Activated T-helper 17 cell treated with anti-CD3 and anti-CD28 coated beads, Interleukin-2, amount 50 U/mL, for 72 hours (primary cell): Measurements from ENCODE around the gene KANSL2. TPM values are rescaled to one million over a fixed set of nuclear protein-coding genes. Genes with fewer than 3 reads are reported as not detected.
"Not testable (repeated sequence)": the region's sequence is repeated elsewhere in the genome, so short reads cannot be mapped to it uniquely, and the experiment has no call there.

Source experiments
- ATAC-seq: fragments of 150-1000 bp; cut with Tn5 transposase; replicated peaks from 2 replicates; pipeline ENCODE4 v1.10.0; 2021; ENCODE audit warnings: mild to moderate bottlenecking, moderate library complexity
- H3K27ac Mint-ChIP-seq: one replicate; pipeline ENCODE4 v1.8.0; 2022; ENCODE audit warnings: mixed read lengths
- H3K27me3 Mint-ChIP-seq: one replicate; pipeline ENCODE4 v1.8.0; 2022; ENCODE audit warnings: mixed read lengths
- H3K36me3 Mint-ChIP-seq: one replicate; pipeline ENCODE4 v1.8.0; 2022; ENCODE audit warnings: low read depth, mild to moderate bottlenecking, mixed read lengths
- H3K4me1 Mint-ChIP-seq: one replicate; pipeline ENCODE4 v1.8.0; 2022; ENCODE audit warnings: mixed read lengths
- H3K4me3 Mint-ChIP-seq: one replicate; pipeline ENCODE4 v1.8.0; 2022; ENCODE audit warnings: mild to moderate bottlenecking, mixed read lengths
- H3K9me3 Mint-ChIP-seq: one replicate; pipeline ENCODE4 v1.8.0; 2022; ENCODE audit warnings: mixed read lengths
- total RNA-seq, 2 donors: library from RNA; stranded (reverse); gene quantifications; one replicate each; pipeline ENCODE4 v1.2.3, GENCODE V29; 2022

Gene KANSL2
- 10 to 100 TPM; 46.7 to 54.3 TPM for total RNA-seq

DNA sequence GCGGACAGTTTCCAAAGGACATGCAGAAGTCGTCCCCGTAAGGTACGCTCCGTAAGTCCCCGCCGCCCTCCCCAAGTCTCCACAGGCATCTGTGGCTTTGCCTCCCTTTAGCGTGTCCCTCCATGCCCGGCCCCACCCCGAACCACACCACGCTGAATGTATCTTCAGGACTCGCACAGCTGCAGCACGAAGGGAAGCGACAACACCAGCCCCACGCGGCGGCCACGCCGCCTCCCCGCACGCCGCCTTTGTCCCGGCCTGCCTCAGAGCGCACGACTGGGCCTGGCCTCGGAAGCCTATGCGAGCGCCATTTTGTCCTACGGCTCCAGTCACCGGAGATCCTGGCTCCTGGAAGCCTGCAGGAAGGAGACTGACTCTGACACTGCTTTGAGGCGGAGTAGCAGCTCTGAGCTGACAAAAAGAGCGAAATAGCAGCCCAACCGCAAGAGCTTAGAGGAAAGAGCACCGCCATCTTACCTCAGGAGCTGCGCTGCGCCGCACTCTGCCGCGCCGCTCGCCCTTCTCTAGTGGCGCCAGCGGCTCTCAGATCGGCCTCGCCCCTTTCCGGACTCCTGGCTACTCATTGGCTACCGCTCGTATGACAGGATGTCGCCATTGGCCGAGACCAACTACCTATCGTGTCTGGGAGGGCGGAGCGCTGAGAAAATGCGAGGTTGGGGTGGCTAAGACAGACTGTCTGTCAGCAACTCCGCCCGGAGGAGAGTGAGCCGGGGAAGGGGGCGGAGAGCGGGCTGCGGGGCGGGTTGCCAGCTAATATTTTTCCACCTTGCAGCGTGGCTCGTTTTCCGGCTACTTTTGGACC is at the start of gene KANSL2:
Gene KANSL2, minus strand, starts transcription at position 529 of the 823 bp plus-strand sequence. CDS start 606 bp downstream, outside the sequence.
- ATAC-seq: peak; percentile 98
- H3K4me3 Mint-ChIP-seq: peak within 1 kb of the TSS; percentile 95
- no peaks in the 10 kb centered on the region for H3K27me3 Mint-ChIP-seq
- H3K4me1 Mint-ChIP-seq: peaks cover 25% of the 10 kb centered on the region
- peak within 1 kb of the TSS; percentile 95 for H3K27ac Mint-ChIP-seq
- no peaks in the 10 kb centered on the region for H3K9me3 Mint-ChIP-seq
- H3K36me3 Mint-ChIP-seq: peaks cover 53% of the 10 kb centered on the region

DNA sequence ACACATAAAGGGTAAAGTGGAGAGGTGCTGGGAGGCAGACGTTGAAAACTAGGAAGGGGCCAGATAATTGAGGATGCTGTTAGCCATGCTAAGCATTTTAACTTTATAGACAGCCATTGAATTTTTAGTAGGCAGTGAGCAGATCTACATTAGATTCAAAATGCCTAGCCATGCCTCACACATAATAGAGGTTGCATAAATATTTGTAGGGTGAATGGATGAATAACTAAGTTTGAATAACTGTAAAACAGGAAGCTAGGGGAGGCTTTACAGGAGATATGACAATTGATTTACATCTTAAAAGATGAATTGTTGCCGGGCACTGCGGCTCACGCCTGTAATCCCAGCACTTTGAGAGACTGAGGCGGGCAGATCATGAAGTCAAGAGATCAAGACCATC is 46.8 kb upstream of the KANSL2 start:
- no peak overlapping the region for H3K27ac Mint-ChIP-seq

DNA sequence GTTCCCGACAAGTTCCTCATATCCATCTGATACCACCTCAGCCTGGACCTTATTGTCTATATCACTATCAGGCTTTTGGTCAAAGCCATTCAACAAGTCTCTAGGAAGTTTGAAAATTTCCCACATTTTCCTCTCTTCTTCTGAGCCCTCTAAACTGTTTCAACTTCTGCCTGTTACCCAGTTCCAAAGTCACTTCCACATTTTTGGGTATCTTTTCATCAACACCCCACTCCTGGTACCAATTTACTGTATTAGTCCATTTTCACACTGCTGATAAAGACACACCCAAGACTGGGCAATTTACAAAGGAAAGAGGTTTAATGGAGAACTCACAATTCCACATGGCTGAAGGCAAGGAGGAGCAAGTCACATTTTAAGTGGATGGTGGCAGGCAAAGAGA is 38.7 kb upstream of the KANSL2 start:
- not testable (repeated sequence) for H3K27me3 Mint-ChIP-seq

More for the DNA sequence above, 46.8 kb upstream of the KANSL2 start:
- ATAC-seq: no peak
- H3K36me3 Mint-ChIP-seq: no peaks in the 10 kb centered on the region
- no peaks in the 10 kb centered on the region for H3K27me3 Mint-ChIP-seq
- no peaks in the 10 kb centered on the region for H3K4me1 Mint-ChIP-seq
- H3K4me3 Mint-ChIP-seq: no peak overlapping the region
- no peaks in the 10 kb centered on the region for H3K9me3 Mint-ChIP-seq

DNA sequence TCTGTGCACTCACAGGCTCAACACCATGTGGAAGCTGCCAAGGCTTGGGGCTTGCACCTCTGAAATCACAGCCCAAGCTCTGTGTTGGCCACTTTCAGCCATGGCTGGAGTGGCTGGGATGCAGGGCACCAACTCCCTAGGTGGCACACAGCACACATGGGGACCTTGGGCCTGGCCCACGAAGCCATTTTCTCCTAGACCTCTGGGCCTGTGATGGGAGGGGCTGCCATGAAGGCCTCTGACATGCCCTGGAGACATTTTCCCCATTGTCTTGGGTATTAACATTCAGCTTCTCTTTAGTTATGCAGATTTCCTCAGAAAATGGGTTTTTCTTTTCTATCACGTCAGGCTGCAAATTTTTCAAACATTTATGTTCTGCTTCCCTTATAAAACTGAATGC is 38.1 kb upstream of the KANSL2 start:
- H3K4me3 Mint-ChIP-seq, H3K27ac Mint-ChIP-seq, H3K27me3 Mint-ChIP-seq, H3K4me1 Mint-ChIP-seq, ATAC-seq: not testable (repeated sequence)
- Mint-ChIP-seq H3K36me3 (peaks cover 20% of the 10 kb centered on the region), H3K9me3 (peaks cover 13% of the 10 kb centered on the region)

More for the DNA sequence above, 38.7 kb upstream of the KANSL2 start:
- H3K4me3 Mint-ChIP-seq, H3K4me1 Mint-ChIP-seq, H3K27ac Mint-ChIP-seq, ATAC-seq: not testable (repeated sequence)
- Mint-ChIP-seq H3K36me3 (peaks cover 14% of the 10 kb centered on the region), H3K9me3 (peaks cover 13% of the 10 kb centered on the region)

GRCh38 chr12:48719002-48719401 is 37.0 kb upstream of the KANSL2 start:
- not testable (repeated sequence) for H3K4me3 Mint-ChIP-seq, ATAC-seq, H3K27me3 Mint-ChIP-seq, H3K27ac Mint-ChIP-seq, H3K4me1 Mint-ChIP-seq
- H3K9me3 Mint-ChIP-seq: peaks cover 13% of the 10 kb centered on the region
- peaks cover 31% of the 10 kb centered on the region for H3K36me3 Mint-ChIP-seq

DNA sequence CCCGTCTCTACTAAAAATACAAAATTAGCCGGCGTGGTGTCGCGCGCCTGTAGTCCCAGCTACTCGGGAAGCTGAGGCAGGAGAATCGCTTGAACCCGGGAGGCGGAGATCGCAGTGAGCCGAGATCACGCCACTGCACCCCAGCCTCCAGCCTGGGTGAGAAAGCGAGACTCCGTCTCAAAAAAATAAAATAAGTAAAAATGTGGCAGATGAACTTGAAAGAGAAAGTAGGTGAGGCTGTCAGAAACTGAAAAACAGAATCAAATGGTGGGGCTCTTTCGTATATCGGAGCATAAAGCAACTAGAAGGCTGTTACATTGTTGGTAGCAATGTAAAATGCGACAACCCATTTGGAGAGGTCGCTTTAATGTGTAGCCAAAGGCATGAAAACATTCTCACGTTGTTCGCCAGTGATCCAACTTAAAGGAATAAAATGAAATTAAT is 35.2 kb upstream of the KANSL2 start:
- H3K4me1 Mint-ChIP-seq: peaks cover 17% of the 10 kb centered on the region
- H3K4me3 Mint-ChIP-seq: peak overlapping the region; percentile 97
- peak overlapping the region; percentile 97 for H3K27ac Mint-ChIP-seq
- peaks cover 13% of the 10 kb centered on the region for H3K9me3 Mint-ChIP-seq
- peaks cover 49% of the 10 kb centered on the region for H3K36me3 Mint-ChIP-seq
- ATAC-seq: no peak
- H3K27me3 Mint-ChIP-seq: no peaks in the 10 kb centered on the region

DNA sequence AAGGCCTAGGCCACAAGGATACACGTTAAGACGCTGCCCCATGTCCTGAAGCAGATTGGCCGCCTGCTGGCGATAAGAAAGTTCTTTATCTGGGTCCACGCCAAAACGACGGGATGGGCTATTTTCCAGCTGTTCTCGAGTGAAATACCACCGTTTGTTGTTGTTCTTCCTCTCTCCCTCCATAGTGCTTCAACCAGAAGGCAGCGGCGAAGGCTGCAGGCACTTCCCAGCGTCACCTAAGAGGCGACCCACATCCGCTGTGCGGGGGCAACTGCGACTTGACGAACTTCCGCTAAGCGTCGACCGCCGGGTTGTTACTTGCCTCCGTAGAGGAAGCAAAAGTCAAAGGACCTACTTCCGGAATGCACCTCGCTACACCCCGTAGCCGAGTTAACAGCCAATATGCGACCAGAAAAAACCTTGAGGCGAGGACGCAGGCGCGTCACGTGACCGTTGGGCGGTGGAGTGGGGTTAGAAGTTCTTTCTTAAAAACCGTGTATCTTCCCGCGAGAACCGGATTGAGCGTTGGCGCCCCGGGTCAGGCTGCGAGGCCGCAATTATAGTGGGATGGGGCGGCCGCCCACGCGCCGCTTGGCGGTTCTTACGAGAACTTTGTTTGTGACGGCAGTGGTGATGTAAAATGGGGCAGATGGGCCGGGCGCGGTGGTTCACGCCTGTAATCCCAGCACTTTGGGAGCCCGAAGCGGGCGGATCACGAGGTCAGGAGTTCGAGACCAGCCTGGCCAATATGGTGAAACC is 34.6 kb upstream of the KANSL2 start, which contains the start of gene CCNT1:
Gene CCNT1, minus strand, starts transcription at position 215 of the 759 bp plus-strand sequence. Its CDS starts 32 bp downstream, at position 183.
- peak within 1 kb of the TSS; percentile 97 for H3K27ac Mint-ChIP-seq
- peak within 1 kb of the TSS; percentile 97 for H3K4me3 Mint-ChIP-seq
- ATAC-seq: peak; percentile 96
- H3K27me3 Mint-ChIP-seq: no peaks in the 10 kb centered on the region
- peaks cover 17% of the 10 kb centered on the region for H3K4me1 Mint-ChIP-seq
- H3K9me3 Mint-ChIP-seq: peaks cover 13% of the 10 kb centered on the region
- peaks cover 55% of the 10 kb centered on the region for H3K36me3 Mint-ChIP-seq

GRCh38 chr12:48716168-48716492 is 34.1 kb upstream of the KANSL2 start:
- H3K36me3 Mint-ChIP-seq: peaks cover 60% of the 10 kb centered on the region
- no peaks in the 10 kb centered on the region for H3K27me3 Mint-ChIP-seq
- H3K4me3 Mint-ChIP-seq: peak overlapping the region; percentile 97
- peak; percentile 9 for ATAC-seq
- H3K4me1 Mint-ChIP-seq: peaks cover 17% of the 10 kb centered on the region
- H3K27ac Mint-ChIP-seq: peak overlapping the region; percentile 97
- peaks cover 12% of the 10 kb centered on the region for H3K9me3 Mint-ChIP-seq

GRCh38 chr12:48712209-48712608 is 30.2 kb upstream of the KANSL2 start:
- H3K4me1 Mint-ChIP-seq: peaks cover 17% of the 10 kb centered on the region

DNA sequence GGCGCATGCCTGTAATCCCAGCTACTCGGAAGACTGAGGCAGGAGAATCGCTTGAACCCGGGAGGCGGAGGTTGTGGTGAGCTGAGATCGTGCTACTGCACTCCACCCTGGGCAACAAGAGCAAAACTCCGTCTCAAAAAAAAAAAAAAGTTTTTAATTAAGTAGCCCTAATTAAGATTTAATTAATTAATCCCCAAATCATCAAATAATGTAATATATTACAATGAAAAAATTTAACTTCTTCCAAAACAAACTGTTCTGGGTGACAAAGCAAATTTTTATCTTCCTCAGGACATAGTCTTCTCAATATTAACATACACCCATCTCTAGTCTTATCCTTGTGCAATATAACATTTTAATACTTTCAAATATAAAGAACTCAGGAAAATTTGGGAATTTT is 16.8 kb upstream of the KANSL2 start:
- H3K4me3 Mint-ChIP-seq, H3K27ac Mint-ChIP-seq, ATAC-seq, H3K27me3 Mint-ChIP-seq, H3K4me1 Mint-ChIP-seq, H3K9me3 Mint-ChIP-seq: not testable (repeated sequence)
- H3K36me3 Mint-ChIP-seq: peaks cover 96% of the 10 kb centered on the region

More at GRCh38 chr12:48712209-48712608, 30.2 kb upstream of the KANSL2 start:
- Mint-ChIP-seq H3K9me3 (no peaks in the 10 kb centered on the region), H3K4me3 (no peak overlapping the region), H3K27me3 (no peaks in the 10 kb centered on the region), H3K36me3 (peaks cover 97% of the 10 kb centered on the region), H3K27ac (no peak overlapping the region)
- no peak for ATAC-seq

GRCh38 chr12:48696626-48697025 is 14.6 kb upstream of the KANSL2 start:
- H3K27ac Mint-ChIP-seq: no peak overlapping the region

DNA sequence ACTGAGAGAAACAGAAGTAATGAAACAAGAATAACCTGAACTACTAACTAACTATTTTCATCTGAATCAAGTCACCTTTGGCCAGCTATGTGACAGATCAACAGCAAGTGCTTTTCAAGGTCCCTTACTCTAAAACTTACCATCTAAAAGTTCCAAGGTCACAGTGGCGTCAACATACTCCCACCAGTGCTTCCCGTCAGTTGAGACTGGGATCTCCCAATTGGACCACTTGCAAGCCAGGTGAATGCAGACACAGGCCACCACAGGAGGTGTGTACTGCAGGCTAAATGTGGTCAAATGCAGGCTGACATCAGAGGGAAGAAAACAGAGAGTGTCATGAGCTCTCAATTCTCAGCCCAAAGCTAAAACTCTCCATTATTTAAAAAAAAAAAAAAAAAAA is 13.8 kb upstream of the KANSL2 start:
- no peak overlapping the region for H3K4me3 Mint-ChIP-seq
- no peaks in the 10 kb centered on the region for H3K27me3 Mint-ChIP-seq
- no peak for ATAC-seq
- H3K27ac Mint-ChIP-seq: no peak overlapping the region
- peaks cover 8% of the 10 kb centered on the region for H3K4me1 Mint-ChIP-seq
- H3K9me3 Mint-ChIP-seq: no peaks in the 10 kb centered on the region
- H3K36me3 Mint-ChIP-seq: peaks cover 100% of the 10 kb centered on the region

More at GRCh38 chr12:48696626-48697025, 14.6 kb upstream of the KANSL2 start:
- Mint-ChIP-seq H3K4me3 (no peak overlapping the region), H3K36me3 (peaks cover 100% of the 10 kb centered on the region), H3K9me3 (no peaks in the 10 kb centered on the region), H3K4me1 (peaks cover 4% of the 10 kb centered on the region), H3K27me3 (no peaks in the 10 kb centered on the region)
- no peak for ATAC-seq

DNA sequence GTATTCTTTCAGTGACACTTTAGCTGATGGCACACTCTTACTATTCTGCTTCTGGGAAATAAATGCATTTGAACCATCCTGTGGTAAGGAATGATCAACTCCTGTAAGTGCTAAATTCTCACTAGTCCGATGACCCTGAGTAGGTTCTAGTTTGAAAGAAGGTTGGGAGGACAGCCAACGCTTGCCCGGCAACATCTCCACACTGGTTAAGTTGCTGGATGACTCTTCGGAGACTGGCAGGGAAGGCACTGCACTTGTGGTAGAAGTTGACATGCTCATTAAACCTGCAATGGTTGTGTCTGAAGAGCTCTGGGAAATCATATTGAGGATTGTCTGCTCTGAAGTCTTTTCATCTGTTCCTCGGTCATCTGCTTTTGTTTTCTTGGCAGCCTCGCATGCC is 12.0 kb upstream of the KANSL2 start:
- Mint-ChIP-seq H3K9me3 (no peaks in the 10 kb centered on the region), H3K36me3 (peaks cover 100% of the 10 kb centered on the region), H3K4me3 (no peak overlapping the region), H3K27ac (no peak overlapping the region), H3K4me1 (peaks cover 4% of the 10 kb centered on the region), H3K27me3 (no peaks in the 10 kb centered on the region)
- ATAC-seq: no peak

GRCh38 chr12:48693572-48693971 is 11.5 kb upstream of the KANSL2 start:
- Mint-ChIP-seq H3K27me3 (no peaks in the 10 kb centered on the region), H3K9me3 (no peaks in the 10 kb centered on the region), H3K27ac (peak overlapping the region; percentile 38), H3K4me1 (peaks cover 8% of the 10 kb centered on the region), H3K36me3 (peaks cover 100% of the 10 kb centered on the region), H3K4me3 (no peak overlapping the region)
- ATAC-seq: no peak
